GM18520 (cell line): Measurements from ENCODE around the gene SOX2.

Source experiments
- ATAC-seq: cut with Tn5 transposase; IDR thresholded peaks from one replicate; pipeline ENCODE4 v1.9.1; 2021; ENCODE audit not compliant: unreplicated experiment

Gene SOX2

DNA sequence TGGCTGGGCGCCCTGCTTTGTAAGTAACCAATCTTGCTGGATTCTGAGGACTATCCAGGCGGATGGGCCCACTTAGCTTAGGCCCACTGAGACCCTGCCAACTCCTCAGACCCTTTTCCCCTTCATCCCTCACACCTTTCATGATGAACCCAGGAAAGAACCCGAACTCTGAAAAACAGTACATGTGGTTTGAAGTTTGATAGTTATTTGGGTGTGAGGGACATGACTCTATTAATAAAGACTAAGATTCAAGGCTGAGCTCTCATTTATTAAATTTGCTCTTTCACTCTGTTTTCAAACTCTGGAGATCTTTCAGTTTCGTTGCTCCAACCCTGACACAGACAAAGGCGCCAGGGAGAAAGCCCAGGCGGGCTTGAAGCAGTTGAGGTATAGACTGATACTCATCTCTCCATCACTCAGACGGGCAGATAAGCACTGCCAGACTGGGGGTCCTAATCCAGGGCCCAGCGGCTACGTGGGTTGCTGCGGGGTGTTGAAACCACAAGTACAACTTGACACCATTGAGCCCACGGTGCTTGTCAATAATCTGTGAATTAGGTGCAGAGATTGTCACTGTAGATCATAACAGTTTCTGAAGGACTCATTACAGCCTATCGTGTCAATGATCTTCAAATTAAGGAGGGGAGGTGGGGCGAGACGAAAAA is 7.2 kb upstream of the SOX2 start:
- ATAC-seq, result no peak

DNA sequence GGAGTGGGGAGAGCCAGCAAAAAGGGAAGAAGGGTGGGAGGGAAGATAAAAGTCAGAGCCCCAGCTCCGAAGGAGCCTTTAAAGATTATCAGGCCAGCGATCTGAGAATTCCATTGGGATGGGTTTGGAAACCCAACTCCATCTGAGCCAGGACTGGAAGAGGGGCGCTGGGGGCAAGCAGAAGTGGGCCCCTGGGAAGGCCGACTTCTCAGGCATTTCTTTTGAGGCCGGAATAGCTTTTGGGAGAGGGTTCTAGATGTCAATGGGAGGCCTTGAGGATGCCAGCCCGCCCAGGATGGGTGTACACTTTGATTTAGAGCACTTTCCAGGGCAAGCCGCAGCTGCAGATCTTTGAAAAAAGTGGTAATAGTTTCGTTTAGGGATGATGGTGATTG is 6.6 kb upstream of the SOX2 start:
- no peak for ATAC-seq

DNA sequence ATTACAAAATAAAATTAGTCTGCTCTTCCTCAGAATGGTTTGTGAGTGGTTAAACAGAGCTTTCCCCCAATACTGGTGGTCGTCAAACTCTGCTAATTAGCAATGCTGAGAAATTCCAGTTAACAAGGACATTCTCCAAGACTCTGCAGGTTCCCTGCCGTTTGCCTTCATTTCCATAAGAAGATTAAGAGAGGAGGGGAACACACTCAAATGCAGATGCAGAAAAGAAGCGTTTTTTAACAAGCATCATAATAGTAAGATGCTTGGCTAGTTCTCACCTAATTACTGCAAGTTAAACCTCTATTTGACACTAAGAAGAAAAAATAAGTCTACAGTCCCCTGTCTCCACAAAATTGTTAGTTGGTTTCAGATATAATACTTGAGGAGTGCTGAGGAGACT is 3.7 kb upstream of the SOX2 start:
- ATAC-seq, result no peak

DNA sequence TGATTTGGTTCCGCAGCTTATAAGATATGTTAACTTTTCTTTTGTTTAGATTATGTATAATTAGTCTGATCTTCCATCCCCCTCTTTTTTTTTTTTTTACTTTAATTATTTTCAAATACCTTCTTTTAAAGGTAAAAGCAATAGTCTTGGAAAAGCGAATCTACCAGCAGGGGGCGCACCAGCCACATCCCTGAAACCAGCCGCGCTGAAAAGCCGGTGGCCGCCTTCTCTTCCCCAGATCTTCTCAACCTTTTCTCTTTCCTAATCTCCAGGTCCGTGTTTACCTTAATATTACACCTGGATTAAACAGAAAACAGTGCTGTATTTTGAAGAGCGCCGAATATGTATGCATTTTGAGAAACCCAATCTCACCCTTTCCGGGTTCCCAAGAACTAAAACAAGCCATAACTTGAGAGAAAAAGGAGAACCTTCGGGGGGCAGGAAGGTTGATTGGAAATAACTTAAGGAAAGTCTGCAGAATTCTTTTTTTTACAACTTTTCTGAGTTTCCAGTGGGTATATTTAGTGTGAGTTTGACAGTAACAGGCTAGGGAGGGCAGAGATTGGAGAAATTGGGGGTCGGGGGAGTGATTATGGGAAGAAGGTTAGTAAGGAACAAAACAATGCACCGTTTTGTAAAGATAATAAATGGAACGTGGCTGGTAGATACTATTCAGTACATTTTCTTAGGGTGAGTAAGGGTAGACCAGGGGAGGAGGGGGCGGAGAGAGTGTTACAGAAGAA is 2.0 kb upstream of the SOX2 start:
- ATAC-seq, result no peak

DNA sequence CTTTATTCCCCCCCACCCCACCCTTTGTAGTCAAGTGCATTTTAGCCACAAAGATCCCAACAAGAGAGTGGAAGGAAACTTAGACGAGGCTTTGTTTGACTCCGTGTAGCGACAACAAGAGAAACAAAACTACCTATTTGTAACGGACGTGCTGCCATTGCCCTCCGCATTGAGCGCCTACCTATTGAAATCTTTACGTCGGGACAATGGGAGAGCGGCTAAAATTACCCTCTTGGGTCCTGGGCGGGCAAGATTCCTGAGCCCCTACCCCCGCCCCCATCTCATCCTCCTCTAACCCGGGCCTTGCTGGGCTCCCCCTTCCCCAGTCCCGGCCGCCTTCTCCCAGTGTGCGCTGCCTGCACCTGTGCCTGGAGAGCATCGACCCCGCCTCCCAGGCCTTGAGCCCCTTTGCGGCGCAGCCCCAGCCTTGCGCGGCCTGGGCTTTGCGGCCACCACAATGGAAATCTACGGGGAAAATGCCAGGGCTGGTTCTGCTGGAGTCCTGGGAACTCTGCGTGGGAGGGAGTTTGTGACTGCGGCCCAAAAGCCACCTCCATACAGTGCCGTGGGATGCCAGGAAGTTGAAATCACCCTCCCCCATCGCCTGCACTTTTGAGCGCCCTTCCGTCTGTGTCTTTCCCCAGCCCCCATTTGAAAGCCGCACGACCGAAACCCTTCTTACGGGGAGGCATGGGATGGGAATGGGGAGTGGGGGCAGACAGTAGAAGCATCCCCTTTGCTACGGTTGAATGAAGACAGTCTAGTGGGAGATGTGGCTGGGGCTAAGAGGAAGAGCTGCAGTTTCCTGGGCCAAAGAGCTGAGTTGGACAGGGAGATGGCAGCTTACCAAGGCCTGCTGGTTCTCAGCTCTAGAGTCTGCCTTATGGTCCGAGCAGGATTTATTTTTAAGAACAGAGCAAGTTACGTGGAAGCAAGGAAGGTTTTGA is 1.1 kb upstream of the SOX2 start:
- no peak for ATAC-seq

DNA sequence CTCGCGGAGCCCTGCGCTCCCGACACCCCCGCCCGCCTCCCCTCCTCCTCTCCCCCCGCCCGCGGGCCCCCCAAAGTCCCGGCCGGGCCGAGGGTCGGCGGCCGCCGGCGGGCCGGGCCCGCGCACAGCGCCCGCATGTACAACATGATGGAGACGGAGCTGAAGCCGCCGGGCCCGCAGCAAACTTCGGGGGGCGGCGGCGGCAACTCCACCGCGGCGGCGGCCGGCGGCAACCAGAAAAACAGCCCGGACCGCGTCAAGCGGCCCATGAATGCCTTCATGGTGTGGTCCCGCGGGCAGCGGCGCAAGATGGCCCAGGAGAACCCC is 464 bp downstream of the SOX2 start:
- ATAC-seq, result no peak

DNA sequence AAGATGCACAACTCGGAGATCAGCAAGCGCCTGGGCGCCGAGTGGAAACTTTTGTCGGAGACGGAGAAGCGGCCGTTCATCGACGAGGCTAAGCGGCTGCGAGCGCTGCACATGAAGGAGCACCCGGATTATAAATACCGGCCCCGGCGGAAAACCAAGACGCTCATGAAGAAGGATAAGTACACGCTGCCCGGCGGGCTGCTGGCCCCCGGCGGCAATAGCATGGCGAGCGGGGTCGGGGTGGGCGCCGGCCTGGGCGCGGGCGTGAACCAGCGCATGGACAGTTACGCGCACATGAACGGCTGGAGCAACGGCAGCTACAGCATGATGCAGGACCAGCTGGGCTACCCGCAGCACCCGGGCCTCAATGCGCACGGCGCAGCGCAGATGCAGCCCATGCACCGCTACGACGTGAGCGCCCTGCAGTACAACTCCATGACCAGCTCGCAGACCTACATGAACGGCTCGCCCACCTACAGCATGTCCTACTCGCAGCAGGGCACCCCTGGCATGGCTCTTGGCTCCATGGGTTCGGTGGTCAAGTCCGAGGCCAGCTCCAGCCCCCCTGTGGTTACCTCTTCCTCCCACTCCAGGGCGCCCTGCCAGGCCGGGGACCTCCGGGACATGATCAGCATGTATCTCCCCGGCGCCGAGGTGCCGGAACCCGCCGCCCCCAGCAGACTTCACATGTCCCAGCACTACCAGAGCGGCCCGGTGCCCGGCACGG is 991 bp downstream of the SOX2 start:
- no peak for ATAC-seq

DNA sequence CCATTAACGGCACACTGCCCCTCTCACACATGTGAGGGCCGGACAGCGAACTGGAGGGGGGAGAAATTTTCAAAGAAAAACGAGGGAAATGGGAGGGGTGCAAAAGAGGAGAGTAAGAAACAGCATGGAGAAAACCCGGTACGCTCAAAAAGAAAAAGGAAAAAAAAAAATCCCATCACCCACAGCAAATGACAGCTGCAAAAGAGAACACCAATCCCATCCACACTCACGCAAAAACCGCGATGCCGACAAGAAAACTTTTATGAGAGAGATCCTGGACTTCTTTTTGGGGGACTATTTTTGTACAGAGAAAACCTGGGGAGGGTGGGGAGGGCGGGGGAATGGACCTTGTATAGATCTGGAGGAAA is 1.5 kb downstream of the SOX2 start:
- ATAC-seq, result no peak

DNA sequence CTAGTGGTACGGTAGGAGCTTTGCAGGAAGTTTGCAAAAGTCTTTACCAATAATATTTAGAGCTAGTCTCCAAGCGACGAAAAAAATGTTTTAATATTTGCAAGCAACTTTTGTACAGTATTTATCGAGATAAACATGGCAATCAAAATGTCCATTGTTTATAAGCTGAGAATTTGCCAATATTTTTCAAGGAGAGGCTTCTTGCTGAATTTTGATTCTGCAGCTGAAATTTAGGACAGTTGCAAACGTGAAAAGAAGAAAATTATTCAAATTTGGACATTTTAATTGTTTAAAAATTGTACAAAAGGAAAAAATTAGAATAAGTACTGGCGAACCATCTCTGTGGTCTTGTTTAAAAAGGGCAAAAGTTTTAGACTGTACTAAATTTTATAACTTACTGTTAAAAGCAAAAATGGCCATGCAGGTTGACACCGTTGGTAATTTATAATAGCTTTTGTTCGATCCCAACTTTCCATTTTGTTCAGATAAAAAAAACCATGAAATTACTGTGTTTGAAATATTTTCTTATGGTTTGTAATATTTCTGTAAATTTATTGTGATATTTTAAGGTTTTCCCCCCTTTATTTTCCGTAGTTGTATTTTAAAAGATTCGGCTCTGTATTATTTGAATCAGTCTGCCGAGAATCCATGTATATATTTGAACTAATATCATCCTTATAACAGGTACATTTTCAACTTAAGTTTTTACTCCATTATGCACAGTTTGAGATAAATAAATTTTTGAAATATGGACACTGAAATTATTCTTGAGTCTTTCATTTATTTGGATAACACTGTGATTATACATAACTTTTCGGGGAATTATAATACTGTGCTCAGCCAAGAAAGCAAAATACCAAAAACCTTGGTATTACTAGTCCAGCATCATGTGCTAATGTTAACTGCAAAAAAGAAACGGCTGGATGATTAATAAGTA is 2.2 kb downstream of the SOX2 start:
- ATAC-seq, result no peak

DNA sequence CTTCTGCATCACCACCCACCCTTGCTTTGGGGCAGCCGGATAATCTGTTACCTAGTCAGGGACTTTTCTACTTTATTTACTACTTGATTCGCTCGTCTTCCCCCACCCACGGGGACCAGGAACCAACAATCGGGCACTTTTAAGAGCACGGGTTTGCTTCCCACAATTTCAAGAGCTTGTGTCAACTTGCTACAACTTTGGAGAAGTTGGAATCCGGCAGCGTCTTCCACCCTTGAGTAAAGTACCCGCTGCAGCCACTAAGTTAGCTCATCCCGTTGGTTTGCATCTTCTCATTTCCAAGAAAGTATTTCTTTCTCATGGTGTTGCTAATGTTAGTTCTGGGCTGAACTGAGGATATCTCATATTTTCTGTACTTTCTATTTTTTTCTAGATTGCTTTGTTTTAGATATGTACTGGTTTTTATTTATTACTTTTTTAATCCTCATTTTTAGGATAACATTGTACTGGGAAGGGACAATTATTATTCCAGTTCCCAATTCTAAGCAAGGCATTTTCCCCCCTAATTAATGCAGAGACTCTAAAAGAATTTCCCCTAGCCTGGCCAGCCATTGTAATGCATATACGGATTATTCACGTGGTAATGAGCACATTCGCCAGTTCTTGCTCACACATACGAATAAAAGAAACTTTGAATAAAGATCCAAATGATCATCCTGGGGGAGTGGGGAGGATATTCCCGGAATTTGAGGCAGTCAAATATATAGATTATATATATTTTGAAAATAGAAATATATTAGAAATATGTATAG is 4.0 kb downstream of the SOX2 start:
- ATAC-seq, result no peak

DNA sequence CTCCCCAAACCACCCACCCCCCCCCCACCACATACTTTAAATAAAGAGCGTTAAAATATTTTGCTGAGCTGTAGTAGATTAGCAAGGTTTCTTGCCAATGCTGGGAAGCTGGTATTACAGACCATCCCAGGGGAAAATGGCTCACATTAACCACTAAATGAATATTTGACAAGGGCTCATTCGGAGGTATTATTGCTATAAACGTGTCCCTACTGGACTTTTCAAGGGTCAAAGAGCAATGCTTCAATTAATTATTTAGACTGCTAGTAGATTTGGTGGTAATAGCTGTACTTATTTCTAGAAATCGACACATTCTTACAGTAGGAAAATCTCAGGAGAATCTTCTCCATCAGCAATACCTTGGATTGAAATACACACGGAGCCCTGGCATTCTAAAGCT is 5.2 kb downstream of the SOX2 start:
- ATAC-seq, result no peak

DNA sequence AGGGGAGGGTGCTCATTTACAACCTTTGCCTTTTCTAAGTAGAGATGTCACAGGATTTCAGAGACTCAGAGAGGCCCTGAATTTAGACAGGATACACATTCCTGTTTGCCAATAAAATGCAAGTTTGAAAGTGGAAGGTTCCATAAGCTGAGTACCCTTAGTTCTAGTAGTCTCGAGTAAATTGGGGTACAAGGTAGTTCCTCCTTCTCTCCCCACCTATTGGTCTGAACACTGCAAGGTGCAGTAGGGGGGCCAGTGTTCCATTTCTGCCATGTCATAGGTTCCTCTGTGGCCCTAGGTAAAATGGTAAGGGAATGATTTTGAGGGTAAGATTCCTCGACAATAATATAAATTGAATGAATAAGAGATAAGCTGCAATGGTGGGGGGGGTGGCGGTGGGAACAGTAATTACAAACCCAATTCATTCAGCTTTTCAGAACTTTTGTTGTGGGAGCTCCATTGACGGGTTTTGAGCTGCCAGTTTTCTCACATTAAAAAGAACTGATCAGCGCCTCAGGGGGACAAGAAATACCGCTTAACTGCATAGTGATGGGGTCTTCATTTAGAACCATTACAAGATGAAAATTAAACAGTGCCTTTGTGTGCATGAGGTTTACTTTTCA is 5.9 kb downstream of the SOX2 start:
- no peak for ATAC-seq

DNA sequence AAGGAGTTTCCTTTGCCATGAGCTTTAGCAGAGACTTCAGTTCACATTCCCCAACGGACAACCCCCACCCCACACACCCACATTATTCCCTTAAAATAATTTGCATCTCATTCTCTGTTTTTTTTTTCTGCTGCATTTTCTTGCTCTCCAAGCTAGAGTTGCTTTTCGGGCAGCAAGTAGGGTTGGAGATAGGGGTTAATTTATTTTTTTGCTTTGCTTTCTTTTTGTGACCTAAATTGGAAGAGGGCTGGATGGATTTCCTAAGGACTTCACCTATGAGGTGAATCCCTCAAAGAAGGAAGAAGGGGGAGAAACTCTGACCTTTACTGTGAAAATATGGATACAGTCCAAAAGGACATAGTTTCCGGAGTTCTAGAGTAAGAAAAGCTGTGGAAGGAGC is 6.6 kb downstream of the SOX2 start:
- ATAC-seq, result no peak

DNA sequence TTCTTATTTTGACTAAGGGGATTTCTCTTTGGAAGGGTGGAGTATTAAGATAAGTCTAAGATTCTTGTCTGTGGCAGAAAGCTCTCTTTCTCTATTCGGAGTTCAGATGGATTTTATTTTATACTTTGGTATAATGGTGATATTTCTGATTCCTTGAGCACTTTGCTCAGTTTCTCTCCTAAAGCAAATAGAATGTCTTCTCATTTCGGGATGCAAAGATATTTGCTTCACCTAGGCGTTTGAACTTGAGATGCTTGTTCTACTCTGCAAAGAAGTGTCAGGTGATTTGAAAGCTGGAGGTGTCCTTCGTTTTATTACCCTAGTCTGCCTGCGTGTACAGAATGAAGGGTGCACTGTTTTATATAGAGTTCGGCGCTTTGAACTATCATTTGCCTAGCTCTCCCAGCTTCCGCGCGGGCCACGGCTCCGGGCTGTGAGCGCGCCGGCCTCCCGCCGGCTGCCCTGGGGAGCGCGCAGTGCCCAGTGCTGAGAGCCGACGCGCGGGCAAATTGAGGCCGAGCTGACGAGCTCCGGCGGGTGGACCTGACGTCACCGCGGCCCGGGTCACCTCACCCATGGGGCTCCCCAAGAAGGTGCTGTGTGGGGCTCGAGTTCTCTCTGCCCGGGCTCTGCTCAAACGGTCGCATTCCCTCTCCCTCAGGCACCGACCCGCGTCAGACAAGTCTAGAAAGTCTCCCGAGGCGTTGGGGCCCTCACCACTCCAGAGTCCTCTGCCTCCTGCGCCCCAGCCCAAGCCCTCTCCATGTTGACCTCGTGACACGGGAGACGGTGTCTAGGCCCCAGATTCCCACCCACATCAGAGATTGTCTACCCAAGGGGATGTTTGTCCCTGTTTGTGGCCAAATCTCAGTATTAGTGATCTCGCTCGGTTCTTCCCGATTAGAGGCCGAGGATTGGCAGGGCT is 7.5 kb downstream of the SOX2 start:
- no peak for ATAC-seq

DNA sequence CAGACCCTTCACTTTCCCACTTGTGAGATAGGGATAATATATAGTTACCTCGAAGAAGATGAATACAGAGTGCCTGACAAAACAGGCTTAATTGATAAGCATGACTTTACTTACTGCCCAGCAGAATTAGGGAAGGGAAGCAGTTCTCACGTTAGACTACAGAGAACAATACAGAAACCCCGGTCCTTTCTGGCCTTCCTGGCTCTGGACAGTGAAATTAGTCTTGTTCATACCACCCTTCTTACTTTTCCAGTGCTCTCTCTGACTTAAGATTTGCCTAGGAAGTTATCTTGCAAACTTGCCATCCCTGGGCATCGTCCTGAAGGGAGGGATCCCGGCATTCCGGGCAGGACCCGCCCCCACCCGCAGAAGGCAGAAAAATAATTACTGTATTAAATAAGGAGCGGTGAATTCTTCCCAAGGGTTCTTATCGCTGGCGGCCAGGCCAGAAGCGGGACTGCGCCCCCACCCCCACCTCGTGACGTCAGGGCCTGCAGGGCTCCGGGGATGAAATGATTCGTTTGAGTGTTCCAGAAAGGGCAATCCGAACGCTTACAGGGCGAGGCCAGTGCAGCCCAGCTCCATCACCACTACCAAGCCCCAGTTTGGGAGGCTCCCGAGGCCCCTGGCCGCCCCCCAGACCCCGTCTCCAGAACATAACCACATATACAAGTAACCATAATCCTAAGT is 8.4 kb downstream of the SOX2 start:
- ATAC-seq, result no peak

DNA sequence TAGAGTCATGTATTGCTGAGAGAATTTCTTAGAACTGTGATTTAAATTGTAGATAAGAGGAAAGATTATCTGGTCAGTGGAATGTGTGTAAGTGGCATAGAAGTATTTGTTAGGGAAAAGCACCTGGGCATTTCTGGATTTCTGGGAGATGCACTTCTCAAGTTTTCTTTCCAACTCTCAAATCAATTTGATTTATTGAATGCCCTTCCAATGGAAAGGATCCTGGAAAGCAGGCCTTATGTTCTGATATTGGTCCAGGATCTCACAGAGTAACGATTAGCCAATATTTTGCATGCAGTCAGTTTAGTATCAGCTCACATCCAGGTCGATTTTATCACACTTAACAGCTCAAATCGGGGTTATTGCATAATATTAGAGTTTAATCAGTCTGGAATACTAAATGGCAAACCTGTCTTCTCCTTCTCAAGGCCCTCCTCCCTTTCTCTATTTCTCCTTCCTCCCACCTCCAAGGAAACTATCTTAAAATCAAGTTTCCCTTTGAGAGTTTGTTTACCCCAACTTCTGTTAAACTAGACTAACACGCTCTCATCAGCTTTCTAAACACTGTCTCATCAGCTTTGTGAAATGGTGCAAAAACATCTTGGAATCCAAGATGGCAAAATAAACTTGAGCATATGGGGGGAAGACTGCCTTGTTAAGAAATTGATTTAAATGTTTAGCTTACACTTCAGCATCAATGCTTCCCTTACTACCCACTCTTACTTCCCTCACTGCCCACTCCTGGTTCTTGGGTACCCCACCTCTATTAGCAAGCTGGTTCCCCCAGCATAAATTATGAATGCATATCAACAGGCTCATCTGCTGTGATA is 9.5 kb downstream of the SOX2 start:
- ATAC-seq, result no peak

DNA sequence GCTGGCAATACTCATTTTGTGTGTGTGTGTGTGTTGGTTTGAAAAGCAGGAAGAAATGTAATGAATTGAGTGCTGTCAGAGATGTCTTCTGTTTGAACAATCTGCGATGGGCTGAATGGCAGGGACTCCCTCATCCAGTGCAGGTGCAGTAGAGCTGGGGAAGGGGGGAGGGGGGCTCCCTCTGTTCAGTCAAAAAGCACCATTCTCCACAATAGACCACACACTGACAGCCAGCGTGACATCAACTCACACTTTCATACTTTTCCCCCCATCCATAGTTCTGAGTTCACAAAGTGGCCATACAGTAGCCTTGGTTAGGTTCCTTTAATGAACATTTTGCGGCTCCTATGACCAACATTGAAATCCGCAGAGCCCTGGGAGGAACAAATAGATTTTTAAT is 10.4 kb downstream of the SOX2 start:
- no peak for ATAC-seq
